ENCODE measurements around the gene CPNE4.
"Not testable (repeated sequence)": the region's sequence is repeated elsewhere in the genome, so short reads cannot be mapped to it uniquely, and the experiment has no call there.

CPNE4 gene

DNA sequence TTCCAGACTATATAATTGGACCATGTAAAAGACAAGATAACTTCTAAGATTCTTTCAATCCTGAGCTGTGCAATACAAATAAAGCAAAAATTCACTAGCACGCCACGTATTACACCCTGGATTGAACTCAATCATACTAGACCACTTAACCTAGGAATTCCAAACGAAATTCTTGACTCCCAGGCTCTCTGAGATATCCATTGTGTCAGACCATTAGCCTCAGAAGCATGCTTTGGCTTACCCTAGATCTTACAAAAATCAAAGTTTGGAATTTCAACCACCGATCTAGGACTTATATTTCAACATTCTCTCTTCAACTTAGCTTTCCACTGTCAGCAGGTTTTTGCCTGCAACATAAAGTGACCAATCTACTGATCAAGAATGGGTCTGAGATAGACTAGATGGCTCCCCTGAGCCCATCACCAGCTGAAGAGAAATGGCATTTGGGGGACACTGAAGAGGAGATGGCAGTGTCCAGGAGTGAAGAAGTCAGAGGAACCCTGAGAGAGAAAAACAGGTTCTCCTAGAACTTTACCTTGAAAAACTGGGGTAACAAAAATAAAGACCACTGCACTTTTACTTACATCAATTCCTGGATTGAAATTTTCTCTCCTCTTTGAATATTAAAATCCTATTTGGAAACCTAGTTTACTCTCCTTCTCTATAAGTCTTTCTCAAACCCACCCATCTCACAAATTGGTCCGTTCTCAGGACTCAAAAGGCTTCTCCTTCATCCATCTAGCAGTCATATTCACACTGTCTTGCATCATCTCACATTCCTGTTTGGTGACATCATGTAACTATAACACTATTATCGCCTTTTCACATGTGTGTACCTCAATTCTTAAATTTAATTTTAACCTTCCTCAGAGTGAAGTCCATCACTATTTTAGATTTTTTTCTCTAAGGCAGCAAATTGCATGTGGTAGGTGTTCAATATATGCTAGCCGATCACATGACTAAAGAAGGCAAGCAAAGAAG lies 18.5 kb downstream of the CPNE4 start:
- no peak for DNase-seq

DNA sequence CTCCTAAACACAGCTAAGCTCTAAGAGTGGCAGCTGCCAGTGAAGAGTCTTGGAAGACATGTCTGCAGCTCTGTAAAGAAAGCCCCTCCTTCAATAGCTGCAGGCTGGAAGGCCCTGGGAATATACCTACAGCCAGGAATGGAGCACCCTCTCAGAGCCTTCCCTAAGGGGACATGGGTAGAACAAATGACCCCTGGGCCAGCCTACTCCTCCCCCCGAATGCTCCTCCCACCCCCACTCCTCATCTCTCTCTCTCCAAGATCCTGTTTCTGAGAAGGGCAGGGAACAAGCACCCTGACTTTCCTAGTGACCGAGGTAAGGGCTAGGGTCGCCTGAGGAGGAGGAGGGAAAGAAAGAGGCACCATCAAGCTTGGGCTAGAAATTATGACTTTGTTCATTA lies 20.7 kb downstream of the CPNE4 start:
- no peak for DNase-seq

DNA sequence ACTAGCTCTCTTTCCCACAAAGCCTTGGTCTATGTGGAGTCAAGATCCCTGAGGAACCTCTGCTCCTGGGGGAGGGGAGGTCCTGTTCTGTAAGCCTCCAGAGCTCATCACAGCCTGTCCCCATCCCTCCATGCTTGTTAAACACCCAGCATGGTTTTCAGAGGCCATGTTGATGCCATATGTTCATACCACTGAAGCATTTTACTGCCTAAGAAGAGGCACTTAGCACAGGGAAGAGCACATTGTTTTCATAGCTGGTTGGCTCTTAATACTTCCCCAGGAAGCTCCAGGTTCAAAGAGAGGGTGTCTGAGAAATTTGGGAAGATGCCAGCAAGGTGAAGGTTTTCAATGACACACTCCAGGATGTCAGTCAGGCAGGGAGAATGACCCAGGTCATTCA lies 25.6 kb downstream of the CPNE4 start:
- no peak for DNase-seq

DNA sequence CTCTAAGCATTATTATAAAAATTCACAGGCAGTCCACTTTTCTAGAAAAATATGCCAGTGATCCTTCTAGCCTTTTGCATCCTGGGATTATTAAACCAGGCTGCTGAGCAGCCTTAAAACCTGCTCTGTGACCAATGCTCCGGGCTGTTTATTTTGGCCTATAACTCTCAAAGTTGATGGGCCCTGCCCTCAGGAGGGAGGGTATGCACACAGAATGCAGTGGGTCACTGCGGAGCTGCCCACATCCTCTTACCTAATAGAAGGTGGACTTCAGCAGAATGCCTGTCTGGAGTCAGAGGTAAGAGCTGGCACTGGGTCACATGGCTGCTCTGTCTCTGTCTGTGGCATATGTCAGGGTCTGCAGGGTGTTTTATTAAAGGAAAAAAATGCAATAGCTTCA lies 26.0 kb downstream of the CPNE4 start:
- no peak for DNase-seq

DNA sequence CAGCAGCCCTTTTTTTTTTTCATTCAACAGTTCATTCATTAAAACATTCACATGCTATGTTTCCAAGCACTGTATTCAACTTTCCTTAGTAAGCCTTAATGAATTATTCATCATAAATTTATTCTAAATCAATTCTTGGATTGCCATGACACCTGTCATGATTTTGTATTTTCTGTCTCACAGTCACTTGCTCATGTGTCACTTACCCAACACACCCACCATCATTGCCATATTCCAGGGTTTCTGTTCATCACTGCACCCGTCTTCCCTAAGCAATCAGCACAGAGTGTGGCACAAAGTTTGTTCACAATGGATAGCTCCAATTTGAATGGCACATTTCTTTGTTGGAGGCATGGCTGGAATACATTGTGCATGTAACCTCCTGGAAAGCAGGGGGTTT lies 27.2 kb downstream of the CPNE4 start:
- DNase-seq, result no peak

DNA sequence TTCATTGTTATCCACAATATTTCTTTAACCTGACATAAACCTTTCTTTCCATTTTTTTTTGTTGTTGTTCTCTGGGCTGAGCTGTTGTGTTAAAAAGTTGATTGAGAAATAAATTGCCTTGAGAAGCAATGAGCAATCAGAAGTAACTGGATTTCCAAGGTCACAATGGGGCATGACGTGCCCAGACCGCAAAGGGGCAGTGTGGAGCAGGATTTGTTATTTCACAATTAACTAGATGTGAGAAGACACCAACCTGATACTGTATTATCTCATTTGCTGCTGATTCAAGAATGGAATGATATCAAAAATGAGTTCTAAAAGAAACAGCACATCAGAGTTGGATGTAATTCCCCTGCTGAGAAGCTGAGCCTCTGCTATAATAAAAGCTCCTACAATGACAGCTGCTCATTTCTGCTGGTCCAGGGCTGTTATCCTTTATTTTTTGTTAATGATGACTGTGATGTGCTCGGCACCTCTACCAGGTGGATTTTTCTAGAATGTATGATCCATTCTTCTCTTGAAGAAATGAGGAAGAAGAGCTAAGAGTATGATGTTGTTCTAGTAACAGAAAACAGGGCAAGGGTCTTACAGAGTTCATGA lies 28.1 kb downstream of the CPNE4 start:
- peak; percentile 4 for DNase-seq

DNA sequence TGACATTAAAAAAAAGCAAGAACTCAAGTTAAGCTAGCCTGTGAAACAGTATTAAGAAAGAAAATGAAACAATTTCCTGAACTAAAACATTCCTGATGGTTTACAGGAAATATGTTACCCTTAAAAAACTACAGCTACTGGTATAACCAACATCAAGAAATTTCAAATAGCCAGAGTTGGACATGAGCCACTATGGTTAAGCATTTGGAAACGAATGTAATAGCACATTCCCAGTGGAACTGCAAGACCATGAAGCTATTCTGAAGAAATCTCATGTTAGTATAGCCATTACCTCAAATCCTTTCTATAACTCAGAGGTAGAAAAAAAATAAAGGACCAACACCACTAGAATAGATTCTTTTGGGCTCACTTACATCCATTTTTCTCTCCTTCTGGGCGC lies 30.2 kb downstream of the CPNE4 start:
- no peak for DNase-seq

DNA sequence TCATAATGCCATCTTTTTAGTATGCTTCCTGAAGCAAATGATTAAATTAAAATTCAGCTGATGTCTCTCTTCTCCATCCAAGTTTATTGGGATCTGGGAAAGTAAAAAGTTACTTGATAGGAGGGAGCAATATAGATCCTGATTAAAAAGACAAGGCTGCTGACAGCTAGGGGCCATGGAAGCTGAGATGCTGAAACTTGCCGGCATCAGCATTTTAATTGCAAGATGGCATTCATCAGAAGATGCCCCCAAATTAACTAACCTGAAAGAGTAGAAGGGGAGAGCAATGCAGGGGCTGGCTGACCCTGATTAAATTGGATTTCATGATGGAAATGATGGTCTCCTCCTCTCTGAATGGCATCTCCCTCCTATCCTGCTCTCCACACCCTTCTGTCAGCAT lies 31.1 kb downstream of the CPNE4 start:
- DNase-seq, result no peak

DNA sequence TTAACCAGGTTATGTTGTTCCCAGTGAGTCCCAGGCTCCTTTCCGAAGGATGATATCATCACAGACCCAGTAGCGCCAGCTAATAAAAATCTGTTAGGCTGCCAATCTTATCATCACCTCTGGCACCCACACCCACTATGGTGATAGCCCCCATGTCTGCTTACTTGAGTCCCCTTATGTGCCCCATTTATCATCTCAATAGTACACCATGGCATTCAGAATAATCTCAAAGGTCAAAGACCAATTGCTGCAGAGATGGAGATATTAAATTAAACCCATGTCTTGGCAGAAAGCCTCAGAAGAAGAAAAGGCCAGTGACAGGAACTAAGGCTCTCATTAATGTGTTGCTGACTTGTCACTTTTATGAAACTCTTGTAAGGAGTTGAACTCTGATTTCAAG lies 32.8 kb downstream of the CPNE4 start:
- no peak for DNase-seq

DNA sequence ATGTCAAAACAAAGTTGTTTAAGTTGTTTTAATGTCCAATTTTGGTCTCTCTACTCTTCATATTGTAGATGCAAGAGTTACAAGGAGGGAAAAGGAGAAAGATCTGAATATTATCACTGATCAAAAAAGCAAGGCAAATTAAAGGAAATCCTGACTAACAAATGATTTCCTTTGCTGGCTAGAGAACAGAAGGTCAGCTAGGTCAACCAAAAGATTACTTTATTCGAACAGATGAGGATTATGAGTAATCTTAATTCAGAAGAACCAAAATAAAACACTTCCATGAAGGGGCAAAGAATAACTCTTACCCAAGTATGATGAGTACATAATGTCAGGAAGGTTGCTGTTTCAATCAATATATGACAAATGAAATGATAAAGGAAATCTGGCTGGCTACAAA lies 33.8 kb downstream of the CPNE4 start:
- no peak for DNase-seq

DNA sequence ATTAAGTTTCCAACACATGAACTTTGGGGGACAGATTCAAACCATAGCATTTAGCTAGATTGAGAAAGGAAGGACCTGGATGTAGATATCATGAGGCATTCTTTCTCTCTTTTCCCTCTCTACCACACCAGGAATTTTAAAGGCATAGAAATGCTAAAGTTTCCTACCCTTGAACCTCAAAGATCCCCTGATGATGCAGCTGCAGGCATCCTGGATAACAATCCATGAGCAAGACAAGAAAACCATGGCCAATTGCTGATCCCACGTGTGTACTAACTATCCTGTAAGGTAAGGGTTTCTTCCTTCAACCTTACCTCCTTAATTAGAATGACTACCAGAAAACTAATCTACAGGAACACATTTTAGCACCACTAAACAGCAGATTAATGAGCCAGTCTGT lies 36.8 kb downstream of the CPNE4 start:
- no peak for DNase-seq

DNA sequence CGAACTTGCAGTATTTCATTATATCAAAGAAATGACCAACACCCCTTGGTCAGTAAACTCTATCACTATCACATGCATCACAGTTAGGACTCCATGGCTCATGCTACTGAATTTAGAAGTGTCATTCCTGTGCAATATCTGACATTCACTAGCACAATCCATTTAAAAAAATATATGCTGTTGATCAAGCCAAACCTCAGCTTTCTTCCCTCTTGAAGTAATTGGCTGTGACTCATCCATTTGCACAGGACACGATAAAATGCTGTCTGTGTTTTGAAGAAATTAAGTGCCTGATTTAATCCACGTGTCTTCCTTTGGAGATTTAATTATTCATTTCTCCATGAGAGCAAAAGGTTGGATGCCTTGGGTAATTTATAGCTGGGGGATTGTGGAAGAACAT lies 38.9 kb downstream of the CPNE4 start:
- DNase-seq, result no peak

DNA sequence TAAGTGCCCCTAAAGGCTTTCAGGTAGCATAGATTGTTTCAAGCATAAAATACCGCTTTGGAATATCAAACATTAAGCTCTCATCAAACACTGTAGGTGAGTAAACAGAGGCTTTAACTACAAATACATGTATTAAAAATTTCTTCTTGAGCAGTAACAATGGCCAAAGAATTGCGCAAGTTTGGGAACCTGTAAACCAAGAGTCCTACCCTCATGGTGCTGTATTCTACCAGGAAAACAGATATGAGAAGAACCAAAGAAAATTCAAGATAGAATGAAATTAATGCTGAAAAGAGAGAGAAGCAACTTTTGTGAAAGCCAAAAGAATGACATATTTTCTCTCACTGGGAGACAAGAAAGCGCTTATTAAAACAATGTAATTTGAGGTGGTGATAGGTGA lies 45.5 kb downstream of the CPNE4 start:
- no peak for DNase-seq

DNA sequence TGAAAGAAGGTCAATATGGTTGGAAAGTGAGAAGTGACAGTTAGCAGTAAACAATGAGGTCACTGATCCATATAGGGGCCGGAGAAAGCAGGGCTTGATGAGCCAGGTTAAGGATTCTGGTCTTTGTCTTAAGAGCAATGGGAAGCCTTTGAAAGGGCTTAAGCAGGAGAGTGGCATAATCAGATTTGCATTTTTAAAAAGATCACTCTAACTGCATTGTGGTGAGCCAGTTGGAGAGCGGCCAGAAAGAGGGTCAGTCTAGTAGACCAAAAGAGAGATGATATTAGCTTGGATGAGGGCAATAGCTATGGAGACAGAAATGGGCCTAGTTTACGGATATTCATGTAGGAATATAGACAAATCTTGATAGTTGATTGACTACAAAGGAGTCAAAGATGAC lies 46.6 kb downstream of the CPNE4 start:
- no peak for DNase-seq

DNA sequence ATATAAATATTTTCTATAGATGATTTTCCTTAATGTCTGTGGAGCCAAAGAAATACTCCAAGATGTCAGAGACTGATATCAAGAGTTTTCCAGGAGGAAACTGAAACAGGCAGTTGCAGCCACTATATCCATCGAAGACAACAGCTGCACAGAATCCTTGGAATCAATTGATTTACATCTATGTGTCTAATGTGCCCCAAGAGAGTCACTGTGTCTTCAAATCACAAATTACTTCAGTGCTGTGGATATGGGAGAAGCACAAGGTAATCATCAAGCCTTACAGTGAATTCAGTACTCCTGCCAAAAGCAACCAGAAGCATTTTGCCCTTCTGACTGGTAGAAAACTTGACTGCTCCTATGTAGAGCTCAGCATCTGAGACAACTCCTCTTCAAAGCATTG lies 51.1 kb downstream of the CPNE4 start:
- DNase-seq, result no peak

DNA sequence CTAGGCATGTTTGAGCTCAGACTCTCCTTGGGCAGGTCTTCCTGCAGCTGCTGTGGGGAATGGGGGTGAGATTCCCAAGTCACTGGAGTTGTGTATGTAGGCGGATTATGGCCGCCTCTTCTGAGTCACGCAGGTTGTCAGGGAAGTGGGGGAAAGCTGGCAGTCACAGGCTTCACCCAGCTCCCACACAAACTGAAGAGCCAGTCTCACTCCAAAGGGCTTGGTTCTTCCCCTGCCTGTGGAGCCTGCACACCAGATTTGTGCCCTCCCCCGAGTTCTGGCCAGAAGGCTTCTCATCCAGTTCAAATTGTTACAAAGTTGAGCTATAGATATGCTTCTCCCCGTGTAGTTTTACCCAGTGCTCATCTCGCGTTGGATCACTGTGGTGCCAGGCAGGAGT lies 53.5 kb downstream of the CPNE4 start:
- no peak for DNase-seq

DNA sequence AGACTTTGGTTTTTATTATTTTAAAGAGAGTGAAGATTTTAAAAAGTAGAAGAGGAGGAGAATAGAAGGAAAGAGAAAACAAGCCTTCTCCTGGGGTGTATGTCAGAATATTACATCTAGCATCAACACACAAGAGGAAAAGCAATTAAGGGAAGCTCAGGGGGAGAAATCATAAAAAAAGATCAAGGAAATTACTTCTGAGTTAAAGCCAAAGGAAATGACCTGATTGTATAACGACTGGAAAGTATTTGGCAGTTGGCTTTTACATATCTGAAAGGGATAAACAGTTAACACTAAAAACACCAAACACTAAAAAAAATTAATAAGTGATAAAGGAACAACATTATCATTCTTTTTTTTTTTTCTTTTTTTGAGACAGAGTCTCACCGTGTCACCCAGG lies 58.4 kb downstream of the CPNE4 start:
- DNase-seq, result no peak

DNA sequence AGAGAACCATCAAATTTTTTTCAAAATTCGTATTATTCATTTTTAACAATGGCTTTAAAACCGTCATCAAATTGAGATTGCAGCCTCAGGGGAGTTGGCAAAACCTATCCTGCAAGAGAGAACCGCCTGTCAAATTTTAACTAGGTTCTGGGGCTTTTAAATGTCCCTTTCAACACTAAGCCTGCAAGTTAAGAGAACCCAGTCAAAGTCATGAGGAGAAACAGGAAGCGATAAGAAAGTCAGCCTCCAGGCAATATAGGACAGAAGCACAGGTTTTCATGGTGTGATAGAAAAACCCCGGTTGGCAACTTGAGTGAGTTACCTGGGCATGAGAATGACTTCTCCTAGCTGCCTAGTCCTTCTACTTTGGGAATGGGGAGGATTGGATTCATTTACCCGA lies 59.8 kb downstream of the CPNE4 start:
- no peak for DNase-seq

DNA sequence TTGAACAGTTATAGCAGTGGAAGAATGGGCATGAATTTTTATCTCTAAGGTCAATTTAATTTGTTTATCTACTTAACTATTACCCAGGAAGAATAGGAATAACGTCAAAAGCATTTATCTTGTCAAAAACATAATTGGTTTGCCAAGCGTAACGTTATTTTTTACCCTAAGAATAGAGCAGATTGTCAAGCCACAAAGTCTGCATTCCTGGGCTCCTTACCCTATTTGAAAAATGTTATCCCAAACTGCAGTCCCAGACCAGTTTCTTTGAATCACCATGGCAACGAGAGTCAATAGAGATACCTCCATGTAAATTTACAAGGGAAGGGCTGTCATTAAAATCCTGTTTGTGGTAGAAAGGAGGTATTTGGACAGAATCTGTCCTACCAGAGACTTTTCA lies 61.1 kb downstream of the CPNE4 start:
- no peak for DNase-seq

DNA sequence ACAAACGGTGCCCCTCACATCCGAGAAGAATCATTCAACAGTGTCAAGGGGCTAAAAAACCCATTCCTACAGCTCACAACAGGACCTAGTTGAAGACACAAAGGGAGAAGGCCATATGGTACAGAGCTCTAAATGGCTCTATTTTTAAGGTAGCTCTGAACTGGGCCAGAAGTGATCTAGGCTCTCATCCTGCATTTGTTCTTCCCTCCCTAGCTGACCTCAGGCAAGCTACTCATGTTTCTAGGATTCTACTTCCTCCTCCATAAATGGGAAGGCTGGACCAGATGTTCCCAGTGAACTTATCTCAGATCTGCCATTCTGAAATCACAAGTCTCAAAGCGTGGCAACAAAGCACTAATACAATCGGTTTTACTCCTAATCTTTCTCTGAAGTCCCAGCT lies 62.3 kb downstream of the CPNE4 start:
- DNase-seq, result no peak

DNA sequence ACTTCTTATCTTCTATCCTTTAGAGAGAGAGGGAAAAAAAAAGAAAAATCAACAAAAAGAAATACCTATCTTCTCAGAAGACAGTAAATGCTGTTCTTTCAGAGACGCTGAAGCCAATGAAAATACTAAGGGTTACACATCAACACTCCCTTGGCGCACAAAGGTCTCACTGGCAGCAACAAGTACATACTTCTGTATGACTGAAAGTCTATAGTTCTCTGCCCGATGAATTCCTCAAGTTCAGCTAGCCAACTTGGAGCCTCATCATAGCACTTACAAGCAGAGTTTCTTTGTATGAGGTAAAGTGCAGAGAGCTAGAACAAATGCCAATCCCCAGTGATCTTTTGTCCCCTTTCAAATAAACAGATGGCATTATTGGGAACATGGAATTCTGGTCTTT lies 62.7 kb downstream of the CPNE4 start:
- no peak for DNase-seq

DNA sequence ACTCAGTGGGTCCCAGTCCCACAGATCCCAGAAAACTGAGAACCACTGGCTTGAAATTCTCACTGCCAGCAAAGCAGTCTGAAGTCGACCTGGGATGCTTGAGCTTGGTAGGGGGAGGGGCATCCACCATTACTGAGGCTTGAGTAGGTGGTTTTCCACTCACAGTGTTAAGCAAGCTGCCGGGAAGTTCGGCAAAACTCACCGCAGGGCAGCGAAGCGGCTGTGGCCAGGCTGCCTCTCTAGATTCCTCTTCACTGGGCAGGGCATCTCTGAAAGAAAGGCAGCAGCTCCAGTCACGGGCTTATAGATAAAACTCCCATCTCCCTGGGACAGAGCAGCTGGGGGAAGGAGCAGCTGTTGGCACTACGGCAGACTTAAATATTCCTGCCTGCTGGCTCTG lies 71.4 kb downstream of the CPNE4 start:
- not testable (repeated sequence) for DNase-seq

DNA sequence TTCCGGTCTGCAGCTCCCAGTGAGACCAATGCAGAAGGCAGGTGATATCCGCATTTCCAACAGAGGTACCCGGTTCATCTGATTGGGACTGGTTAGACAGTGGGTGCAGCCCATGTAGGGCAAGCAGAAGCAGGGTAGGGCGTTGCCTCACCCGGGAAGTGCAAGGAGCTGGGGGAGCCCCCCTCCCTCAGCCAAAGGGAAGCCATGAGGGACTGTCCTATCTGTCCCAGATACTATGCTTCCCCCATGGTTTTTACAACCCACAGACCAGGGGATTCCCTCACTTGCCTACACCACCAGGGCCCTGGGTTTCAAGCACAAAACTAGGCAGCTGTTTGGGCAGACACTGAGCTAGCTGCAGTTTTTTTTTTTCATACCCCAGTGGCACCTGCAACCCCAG lies 71.8 kb downstream of the CPNE4 start:
- DNase-seq, result no peak

DNA sequence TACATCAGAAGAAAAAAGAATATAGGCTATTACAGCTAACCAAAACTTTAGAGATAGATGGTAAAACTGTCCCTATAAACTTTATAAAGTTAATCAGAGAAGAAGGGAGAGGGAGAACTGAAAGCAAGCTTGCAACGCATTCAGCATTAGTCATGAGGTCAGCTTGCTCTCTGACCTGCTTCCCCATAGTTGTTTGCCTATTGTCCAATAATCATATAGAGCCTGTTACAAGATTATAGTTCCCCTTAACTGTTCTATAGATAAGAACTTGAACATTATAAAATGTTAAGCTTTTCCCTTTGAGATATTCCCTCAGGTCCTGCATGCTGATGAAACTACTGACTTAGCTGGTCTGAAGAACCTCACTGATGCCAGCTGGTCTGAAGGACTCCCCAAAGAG lies 74.5 kb downstream of the CPNE4 start:
- no peak for DNase-seq

DNA sequence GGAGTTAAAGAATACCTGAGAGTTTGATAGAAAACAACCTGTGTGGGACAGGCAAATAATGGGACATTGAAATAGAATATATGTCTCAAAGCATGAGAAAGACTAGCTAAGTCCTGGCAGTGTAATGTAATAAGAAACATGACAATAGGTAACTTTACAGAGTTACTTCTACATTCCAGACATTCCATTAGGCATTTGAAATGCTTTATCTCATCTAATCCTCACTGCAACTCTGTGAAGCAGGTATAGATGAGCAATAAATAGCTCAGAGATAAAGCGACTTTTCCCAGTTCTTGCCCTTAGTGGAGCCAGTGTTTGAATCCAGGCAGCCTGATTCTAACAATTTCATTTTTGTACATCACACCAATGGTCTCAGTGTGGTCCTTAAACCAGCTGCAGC lies 76.8 kb downstream of the CPNE4 start:
- no peak for DNase-seq

Measured in CD4-positive, alpha-beta T cell treated with Interleukin-10 for 1 hour (primary cell).